Subcutaneous preadipocyte (primary cell): ENCODE results near the gene RGL4. TPM values are rescaled to one million over a fixed set of nuclear protein-coding genes. Genes with fewer than 3 reads are reported as not detected.

Experiments
- total RNA-seq: library from RNA; depleted of rRNA; stranded (reverse); fragments of >200 nt; gene quantifications from 2 replicates; pipeline ENCODE4 v1.2.3, GENCODE V29; 2012

RGL4 gene, protein sequence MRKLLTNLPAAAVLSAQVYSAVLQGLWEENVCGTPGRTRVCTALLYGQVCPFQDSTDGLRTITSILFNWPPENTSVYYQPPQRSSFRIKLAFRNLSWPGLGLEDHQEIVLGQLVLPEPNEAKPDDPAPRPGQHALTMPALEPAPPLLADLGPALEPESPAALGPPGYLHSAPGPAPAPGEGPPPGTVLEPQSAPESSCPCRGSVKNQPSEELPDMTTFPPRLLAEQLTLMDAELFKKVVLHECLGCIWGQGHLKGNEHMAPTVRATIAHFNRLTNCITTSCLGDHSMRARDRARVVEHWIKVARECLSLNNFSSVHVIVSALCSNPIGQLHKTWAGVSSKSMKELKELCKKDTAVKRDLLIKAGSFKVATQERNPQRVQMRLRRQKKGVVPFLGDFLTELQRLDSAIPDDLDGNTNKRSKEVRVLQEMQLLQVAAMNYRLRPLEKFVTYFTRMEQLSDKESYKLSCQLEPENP
- not detected in 2 replicates for total RNA-seq

DNA sequence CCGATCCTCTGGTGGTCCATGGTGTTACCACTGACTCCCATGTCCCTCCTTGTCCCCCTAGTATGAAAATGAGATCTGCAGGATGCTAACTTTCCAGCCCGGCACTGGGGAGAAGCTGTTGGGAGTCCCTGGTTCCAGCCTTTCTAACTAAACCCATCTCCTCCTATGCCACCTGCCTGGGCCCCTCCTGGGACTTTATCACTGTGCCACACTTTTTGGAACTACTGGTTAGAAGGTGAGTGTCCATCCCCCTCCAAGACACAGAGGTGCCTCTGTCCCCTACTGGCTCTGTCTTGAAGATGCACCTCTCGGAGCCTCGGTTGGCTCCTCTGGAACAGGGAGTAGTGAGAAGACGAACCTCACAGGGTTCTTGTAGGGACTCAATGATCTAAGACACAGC is at the start of gene RGL4:
Gene RGL4, plus strand, starts transcription at position 301 of the 400 bp plus-strand sequence. CDS start 1,018 bp downstream, outside the sequence.

Other genes starting within 250 kb of the RGL4 start
- gene IGLL1, start 110.7 kb upstream of the RGL4 start, total RNA-seq = not detected in 2 replicates
- gene DRICH1, start 58.7 kb upstream of the RGL4 start, total RNA-seq = under 0.01 TPM in 1 of 2 replicates, not detected in the other
- gene ZNF70, start 60.1 kb downstream of the RGL4 start, total RNA-seq = 3.3 and 4.9 TPM in 2 replicates
- not detected in 2 replicates for gene VPREB3, start 63.4 kb downstream of the RGL4 start, total RNA-seq
- not detected in 2 replicates for gene C22orf15, start 72.0 kb downstream of the RGL4 start, total RNA-seq
- 1.1 and 10.9 TPM in 2 replicates for gene CHCHD10, start 77.0 kb downstream of the RGL4 start, total RNA-seq
- 2.9 and 3.3 TPM in 2 replicates for gene MMP11, start 81.8 kb downstream of the RGL4 start, total RNA-seq
- 53.0 and 58.8 TPM in 2 replicates for gene SMARCB1, start 96.0 kb downstream of the RGL4 start, total RNA-seq
- 0.37 and 1.6 TPM in 2 replicates for gene DERL3, start 148.0 kb downstream of the RGL4 start, total RNA-seq
- 6.2 and 6.3 TPM in 2 replicates for gene SLC2A11, start 166.9 kb downstream of the RGL4 start, total RNA-seq
- gene MIF, start 203.4 kb downstream of the RGL4 start, total RNA-seq = 204 and 431 TPM in 2 replicates